Measurements from ENCODE around the gene TSN.

DNA sequence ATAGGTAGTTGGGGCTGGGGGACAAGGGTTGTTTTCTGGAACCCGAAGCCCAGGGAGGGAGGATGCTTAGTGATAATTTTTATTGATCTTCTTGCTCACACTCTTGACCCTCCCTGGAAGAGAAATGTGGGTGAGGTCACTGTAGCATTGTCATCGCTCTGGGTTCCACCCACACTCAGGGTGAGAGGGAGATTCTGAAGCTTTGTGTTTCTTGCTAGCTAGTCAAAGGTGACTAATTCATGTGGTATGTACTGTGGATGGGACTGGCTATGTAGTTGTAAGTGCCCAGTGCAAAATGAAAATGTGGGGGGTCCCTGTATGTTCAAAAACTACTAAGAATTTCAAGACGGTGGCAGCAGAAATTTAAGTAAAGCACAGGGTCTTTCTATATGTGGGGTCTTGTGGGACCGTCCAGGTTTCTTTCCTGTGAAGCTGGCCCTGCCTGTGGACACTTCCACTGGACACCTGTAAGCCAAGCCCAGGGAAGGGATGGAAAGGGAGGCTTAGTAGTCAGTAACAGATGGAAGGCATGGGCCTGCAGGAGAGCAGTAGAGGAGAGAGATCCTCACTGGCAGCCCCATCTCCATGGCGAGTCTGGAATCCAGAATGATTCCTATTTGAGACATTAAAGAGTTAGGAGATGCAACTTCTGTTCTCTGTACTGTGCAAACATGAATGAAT lies 35.0 kb downstream of the TSN start:
- no peak for TF ChIP-seq CTCF (IDR thresholded peaks at IDR 0.05)
- no peak for TF ChIP-seq POLR2A (IDR thresholded peaks at IDR 0.05)

All from body of pancreas (tissue), 4 donors.